NCI-H2107 treated with DMSO at 0.1 percent for 48 hours (cell line): ENCODE data around the gene POLR2C.

ENCODE experiments used
- DNase-seq: peaks from one replicate; lab custom pipeline; 2025; ENCODE audit not compliant: unreplicated experiment; lab: John Stamatoyannopoulos, UW

The POLR2C gene

GRCh38 chr16:57500578-57501111 is 38.2 kb downstream of the POLR2C start:
- DNase-seq, result no peak

- no peak for DNase-seq
These were observed 39.0 kb downstream of the POLR2C start for GRCh38 chr16:57501492-57501891.

- peak; percentile 21 for DNase-seq
These were observed 39.7 kb downstream of the POLR2C start for GRCh38 chr16:57502048-57502775.

GRCh38 chr16:57503366-57503765 is 40.9 kb downstream of the POLR2C start:
- peak; percentile 89 for DNase-seq

GRCh38 chr16:57504001-57504400 is 41.5 kb downstream of the POLR2C start:
- no peak for DNase-seq

- no peak for DNase-seq
These were observed 42.0 kb downstream of the POLR2C start for GRCh38 chr16:57504491-57504890.

GRCh38 chr16:57505169-57505568 is 42.7 kb downstream of the POLR2C start:
- no peak for DNase-seq

- DNase-seq, result peak; percentile 20
These were observed 44.9 kb downstream of the POLR2C start for GRCh38 chr16:57507136-57508034.

GRCh38 chr16:57508035-57508425 is 45.6 kb downstream of the POLR2C start:
- DNase-seq, result no peak

- DNase-seq, result no peak
These were observed 46.9 kb downstream of the POLR2C start for GRCh38 chr16:57509231-57509923.

- DNase-seq, result no peak
These were observed 47.8 kb downstream of the POLR2C start for GRCh38 chr16:57510016-57510871.

GRCh38 chr16:57512296-57513001 is 50.0 kb downstream of the POLR2C start:
- DNase-seq, result no peak

GRCh38 chr16:57513371-57514102 is 51.1 kb downstream of the POLR2C start:
- no peak for DNase-seq

- no peak for DNase-seq
These were observed 51.9 kb downstream of the POLR2C start for GRCh38 chr16:57514371-57514770.

- no peak for DNase-seq
These were observed 52.5 kb downstream of the POLR2C start for GRCh38 chr16:57514791-57515600.

GRCh38 chr16:57516176-57516725 is 53.8 kb downstream of the POLR2C start:
- DNase-seq, result no peak

- DNase-seq, result no peak
These were observed 54.3 kb downstream of the POLR2C start for GRCh38 chr16:57516773-57517172.
